HepG2 (cell line): Measurements from ENCODE around the gene ABCA4. TPM values are rescaled to one million over a fixed set of nuclear protein-coding genes. Genes with fewer than 3 reads are reported as not detected.

Experiments
- ARID2 ChIP-seq: sonication (generic); formaldehyde crosslinking; IDR thresholded peaks from 2 replicates; pipeline ENCODE4 v1.8.1; 2022; ENCODE audit warnings: mild to moderate bottlenecking, missing genetic modification reagents, borderline replicate concordance
- ELK4 ChIP-seq: sonication (generic); formaldehyde crosslinking; IDR thresholded peaks from 2 replicates; pipeline ENCODE4 v1.9.0; 2021; ENCODE audit warnings: missing genetic modification reagents, borderline replicate concordance
- ETV5 ChIP-seq: IDR thresholded peaks from 2 replicates; pipeline ENCODE4 v1.6.1; 2018; ENCODE audit warnings: missing biosample characterization, missing genetic modification reagents, inconsistent platforms, borderline replicate concordance
- GATA4 ChIP-seq: sonication (generic); IDR thresholded peaks from 2 replicates; pipeline ENCODE4 v1.6.1; 2016; ENCODE audit warnings: antibody characterized with exemption, low read depth, borderline replicate concordance
- GPN1 ChIP-seq: sonication (generic); formaldehyde crosslinking; IDR thresholded peaks from 2 replicates; pipeline ENCODE4 v1.5.1; 2020; ENCODE audit warnings: missing genetic modification reagents, borderline replicate concordance
- HNRNPH1 ChIP-seq: fragments of 200-400 bp; formaldehyde crosslinking; optimal IDR thresholded peaks from 2 replicates; pipeline ENCODE3; 2017; ENCODE audit warnings: mild to moderate bottlenecking, low read depth, low read length
- JDP2 ChIP-seq: sonication (generic); formaldehyde crosslinking; IDR thresholded peaks from 2 replicates; pipeline ENCODE4 v1.8.1; 2022; ENCODE audit warnings: missing genetic modification reagents, borderline replicate concordance
- KAT2B ChIP-seq: fragments of 150-350 bp; IDR thresholded peaks from 2 replicates; pipeline ENCODE4 v1.6.1; 2014; ENCODE audit warnings: low read depth, low read length, borderline replicate concordance
- KDM4B ChIP-seq: sonication (generic); formaldehyde crosslinking; IDR thresholded peaks from 2 replicates; pipeline ENCODE4 v1.4.0; 2020; ENCODE audit warnings: missing genetic modification reagents
- MYC ChIP-seq: sonication (generic); formaldehyde crosslinking; IDR thresholded peaks from 2 replicates; pipeline ENCODE4 v1.9.0; 2021; ENCODE audit warnings: missing genetic modification reagents, borderline replicate concordance
- MYNN ChIP-seq: sonication (generic); formaldehyde crosslinking; IDR thresholded peaks from 2 replicates; pipeline ENCODE4 v1.4.0; 2020; ENCODE audit warnings: mild to moderate bottlenecking, low read depth, missing genetic modification reagents
- NFAT5 ChIP-seq: sonication (generic); formaldehyde crosslinking; IDR thresholded peaks from 2 replicates; pipeline ENCODE4 v1.4.0; 2020; ENCODE audit warnings: missing genetic modification reagents
- NONO ChIP-seq, 2 experiments: fragments of 450-650 bp in 1 of 2; sonication (generic) in 1 of 2; formaldehyde crosslinking in 1 of 2; IDR thresholded peaks in 1 of 2; conservative IDR thresholded peaks in 1 of 2; 2 replicates each; pipeline versions ENCODE4 v1.6.1 to v1.8.0; 2017 to 2022; ENCODE audit warnings: mild to moderate bottlenecking in 1 of 2, missing genetic modification reagents in 1 of 2, moderate library complexity in 1 of 2
- PLSCR1 ChIP-seq: sonication (generic); formaldehyde crosslinking; IDR thresholded peaks from 2 replicates; pipeline ENCODE4 v1.5.0; 2020; ENCODE audit warnings: missing genetic modification reagents, mild to moderate bottlenecking, borderline replicate concordance
- SRSF9 ChIP-seq: fragments of 200-400 bp; formaldehyde crosslinking; IDR thresholded peaks from 2 replicates; pipeline ENCODE4 v1.6.1; 2018; ENCODE audit warnings: borderline replicate concordance, mild to moderate bottlenecking, low read depth, low read length; ENCODE audit not compliant: insufficient read depth, poor library complexity, severe bottlenecking
- STAT5B ChIP-seq: sonication (generic); formaldehyde crosslinking; IDR thresholded peaks from 2 replicates; pipeline ENCODE4 v1.4.0; 2020; ENCODE audit warnings: missing genetic modification reagents
- TEAD3 ChIP-seq: optimal IDR thresholded peaks from 2 replicates; pipeline ENCODE3; 2016; ENCODE audit warnings: borderline replicate concordance
- ZEB1 ChIP-seq: IDR thresholded peaks from 2 replicates; pipeline ENCODE4 v1.6.1; 2012; ENCODE audit warnings: mild to moderate bottlenecking, low read depth, inconsistent platforms; ENCODE audit not compliant: insufficient replicate concordance
- ZNF230 ChIP-seq: sonication (generic); formaldehyde crosslinking; IDR thresholded peaks from 2 replicates; pipeline ENCODE4 v1.4.0; 2020; ENCODE audit warnings: mild to moderate bottlenecking, missing genetic modification reagents
- ZNF30 ChIP-seq: sonication (generic); formaldehyde crosslinking; IDR thresholded peaks from 2 replicates; pipeline ENCODE4 v1.5.0; 2020; ENCODE audit warnings: mild to moderate bottlenecking, missing genetic modification reagents
- ZNF326 ChIP-seq: sonication (generic); formaldehyde crosslinking; IDR thresholded peaks from 2 replicates; pipeline ENCODE4 v1.4.0; 2020; ENCODE audit warnings: missing genetic modification reagents, borderline replicate concordance
- ZNF460 ChIP-seq: sonication (generic); formaldehyde crosslinking; IDR thresholded peaks from 2 replicates; pipeline ENCODE4 v1.5.1; 2020; ENCODE audit warnings: missing genetic modification reagents, mild to moderate bottlenecking, borderline replicate concordance
- ZNF652 ChIP-seq: IDR thresholded peaks from 2 replicates; pipeline ENCODE4 v1.6.1; 2016; ENCODE audit warnings: low read depth, borderline replicate concordance
- ZNF75D ChIP-seq: sonication (generic); formaldehyde crosslinking; IDR thresholded peaks from 2 replicates; pipeline ENCODE4 v1.8.1; 2023; ENCODE audit warnings: missing genetic modification reagents, mild to moderate bottlenecking, borderline replicate concordance
- ZSCAN25 ChIP-seq: sonication (generic); formaldehyde crosslinking; IDR thresholded peaks from 2 replicates; pipeline ENCODE4 v1.8.0; 2022; ENCODE audit warnings: mild to moderate bottlenecking, missing genetic modification reagents
- polyA plus RNA-seq, 8 experiments: library from polyadenylated mRNA; depleted of rRNA in 3 of 8; stranded (reverse) in 7 of 8; unstranded in 1 of 8; fragments of >200 nt; fragmentation: Illumina TruSeq in 4 of 8; extraction: Trizol in 4 of 8; gene quantifications; 2 replicates each; pipeline versions ENCODE4 v1.2.1 to v1.2.3, GENCODE V29; 2011 to 2016; ENCODE audit warnings: low read depth in 4 of 8, missing spikeins in 1 of 8, mixed read lengths in 1 of 8; ENCODE audit not compliant: insufficient read depth in 1 of 8
- total RNA-seq, 5 experiments: library from RNA; depleted of rRNA; stranded (reverse); fragments of >200 nt; fragmentation: Illumina TruSeq; extraction: Trizol; gene quantifications; 2 replicates each; pipeline ENCODE4 v1.2.3, GENCODE V29; 2016; ENCODE audit warnings: low read depth in 1 of 5

The ABCA4 gene
- total and polyA plus RNA-seq, 2 of the 13 experiments (the other 11 are each of a cell fraction or from before 2014, with no cell fraction given), result 0.24 to 0.67 TPM

- no peak for TF ChIP-seq HNRNPH1
- TF ChIP-seq ZNF75D (CRISPR knock-in tag), result no peak
- no peak for TF ChIP-seq NFAT5 (CRISPR knock-in tag)
- no peak for TF ChIP-seq GATA4
- TF ChIP-seq ZNF30 (CRISPR knock-in tag), result no peak
- no peak for TF ChIP-seq STAT5B (CRISPR knock-in tag)
- TF ChIP-seq KDM4B (CRISPR knock-in tag), result no peak
- TF ChIP-seq ETV5, result no peak
- TF ChIP-seq ELK4, result no peak
- TF ChIP-seq ZEB1, result no peak
- TF ChIP-seq KAT2B, result no peak
- no peak; the same call in 1 of the 2 replicates for TF ChIP-seq ZSCAN25 (CRISPR knock-in tag)
- TF ChIP-seq GPN1 (CRISPR knock-in tag), result no peak
- TF ChIP-seq ZNF230 (CRISPR knock-in tag), result no peak
- TF ChIP-seq TEAD3 (CRISPR knock-in tag), result peak; percentile 86
- TF ChIP-seq ZNF460 (CRISPR knock-in tag), result no peak
- no peak for TF ChIP-seq ZNF652
- no peak for TF ChIP-seq SRSF9
- TF ChIP-seq MYC, result no peak
- no peak for TF ChIP-seq MYNN (CRISPR knock-in tag)
- TF ChIP-seq ARID2 (CRISPR knock-in tag), result no peak
- TF ChIP-seq JDP2 (CRISPR knock-in tag), result no peak
- TF ChIP-seq ZNF326, result no peak
- no peak for TF ChIP-seq PLSCR1 (CRISPR knock-in tag)
- TF ChIP-seq NONO (IDR thresholded peaks at IDR 0.05), result no peak
- no peak for TF ChIP-seq NONO (CRISPR knock-in tag; conservative IDR thresholded peaks at IDR 0.05)
Measured at GRCh38 chr1:94039514-94039870, 81.5 kb downstream of the ABCA4 start (continued).
